ENCODE results near the gene ADGRF4.
A peak's percentile ranks its signal among the peaks of the same experiment; 100 is the strongest.

The ADGRF4 gene
- total RNA-seq: 0 to 1.9 (median 0.12) reads per million in 17 experiments

DNA sequence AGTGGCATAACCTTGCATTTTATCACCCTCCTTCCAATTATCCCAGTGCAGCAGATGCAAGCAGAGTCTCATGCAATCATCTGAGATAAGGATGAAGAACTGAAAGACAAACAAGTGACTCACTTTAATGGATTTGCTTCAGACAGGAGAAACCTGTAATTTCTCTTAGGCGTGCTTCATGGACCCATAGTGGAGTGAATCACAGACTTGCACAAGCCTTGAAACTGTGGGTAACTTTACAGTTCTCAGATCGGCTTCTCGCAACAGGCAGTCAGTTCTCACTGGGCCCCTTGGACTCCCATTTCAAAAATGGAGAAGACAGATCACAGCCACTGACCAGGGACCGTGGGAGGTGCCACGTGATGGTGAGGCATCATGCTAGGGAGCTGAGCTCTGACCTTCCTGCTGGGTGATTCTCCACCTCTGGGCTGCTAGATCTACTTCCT, at the start of gene ADGRF4:
Gene ADGRF4, plus strand, starts transcription at position 239 of the 446 bp plus-strand sequence. CDS start 8,666 bp downstream, outside the sequence.
- peak; percentile 61 to 78 (median 71) for DNase-seq

- no peak for DNase-seq
Measured at GRCh38 chr6:47650553-47651432, 47.6 kb upstream of the ADGRF4 start.

- DNase-seq: no peak
Measured at GRCh38 chr6:47651505-47651944, 46.9 kb upstream of the ADGRF4 start.

- no peak for DNase-seq
Measured at GRCh38 chr6:47653706-47654105, 44.7 kb upstream of the ADGRF4 start.

DNA sequence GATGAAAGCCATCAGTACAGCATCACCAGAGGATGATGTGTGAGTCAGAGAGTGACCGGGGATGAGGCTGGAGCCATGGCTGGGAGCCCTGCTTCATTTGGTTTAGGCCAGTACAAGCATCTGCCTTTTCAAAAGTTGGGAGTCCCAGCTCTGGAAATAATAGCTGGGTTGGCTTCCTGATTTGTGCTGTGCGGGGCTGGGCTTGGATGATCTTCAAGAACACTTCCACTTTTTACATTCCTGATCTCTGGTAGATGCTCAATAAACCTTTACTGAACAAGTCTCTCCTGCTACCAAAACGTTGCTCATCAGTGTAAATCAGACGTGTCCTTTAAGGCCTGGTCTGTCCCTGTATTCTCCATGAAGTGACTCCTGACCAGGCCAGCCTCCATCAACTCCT, 44.1 kb upstream of the ADGRF4 start:
- peak in 3 of 4 experiments; percentile 16 to 21 (median 20) for DNase-seq

GRCh38 chr6:47655719-47656595, 42.4 kb upstream of the ADGRF4 start:
- DNase-seq: peak in 2 of 4 experiments; percentile 10 to 33

- peak in 1 of 4 experiments; percentile 3 for DNase-seq
Measured at GRCh38 chr6:47661960-47662359, 36.4 kb upstream of the ADGRF4 start.

DNA sequence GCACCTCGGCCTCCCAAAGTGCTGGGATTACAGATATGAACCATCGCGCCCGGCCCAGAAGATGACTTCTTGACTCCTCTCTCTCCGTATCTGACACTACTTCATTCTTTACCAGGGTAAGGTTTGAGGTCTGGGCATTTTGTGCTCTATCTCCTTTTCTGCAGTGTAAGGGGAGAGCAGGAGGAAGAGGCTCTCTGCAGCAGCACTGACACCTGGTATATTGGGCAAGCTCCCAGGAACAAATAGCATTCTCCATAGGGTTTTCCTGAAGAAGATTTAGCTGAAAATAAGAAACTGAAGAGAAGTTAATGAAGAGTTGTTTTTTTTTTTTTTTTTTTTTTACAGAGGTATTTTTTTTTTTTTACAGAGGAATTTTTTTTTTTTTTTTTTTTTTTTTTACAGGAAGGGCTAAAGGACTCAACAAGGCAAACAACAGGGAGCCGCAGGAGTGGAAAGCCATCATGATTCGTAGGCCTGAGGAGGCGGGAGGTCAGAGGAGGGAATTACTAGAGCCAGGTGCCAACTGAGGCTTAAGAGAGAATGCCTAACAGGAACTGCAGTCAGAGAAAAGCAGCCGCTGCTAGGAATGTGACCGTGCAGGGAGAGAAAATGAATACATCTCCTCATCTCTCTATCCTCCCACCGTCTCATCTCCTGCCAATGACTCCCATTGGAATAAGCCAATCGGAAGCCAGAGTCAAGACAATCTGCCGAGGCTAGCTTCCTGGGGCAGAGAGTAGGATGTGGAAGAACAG, 34.7 kb upstream of the ADGRF4 start:
- DNase-seq: no peak

- no peak for DNase-seq
Measured at GRCh38 chr6:47665112-47665511, 33.3 kb upstream of the ADGRF4 start.

GRCh38 chr6:47669684-47670513, 28.5 kb upstream of the ADGRF4 start:
- DNase-seq: no peak

DNA sequence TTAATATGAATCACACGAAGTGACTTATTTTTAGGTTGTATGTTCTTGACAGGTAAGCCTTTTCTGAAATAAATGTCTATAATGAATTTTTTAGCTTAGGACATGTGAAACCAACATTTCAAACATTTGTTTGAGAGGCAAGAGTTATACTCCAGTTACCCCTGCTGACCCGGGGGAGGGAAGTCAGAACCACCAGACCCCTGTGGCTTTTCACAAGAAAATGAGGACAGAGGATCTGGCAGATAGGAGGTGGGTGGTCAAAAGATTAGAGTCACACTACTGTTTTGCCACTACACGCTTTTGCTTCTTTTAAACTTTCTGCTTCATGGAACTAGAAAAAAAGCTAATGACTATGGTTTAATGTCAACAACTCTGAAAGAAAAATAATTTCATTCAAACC, 27.5 kb upstream of the ADGRF4 start:
- DNase-seq: no peak

GRCh38 chr6:47671777-47672176, 26.6 kb upstream of the ADGRF4 start:
- no peak for DNase-seq

DNA sequence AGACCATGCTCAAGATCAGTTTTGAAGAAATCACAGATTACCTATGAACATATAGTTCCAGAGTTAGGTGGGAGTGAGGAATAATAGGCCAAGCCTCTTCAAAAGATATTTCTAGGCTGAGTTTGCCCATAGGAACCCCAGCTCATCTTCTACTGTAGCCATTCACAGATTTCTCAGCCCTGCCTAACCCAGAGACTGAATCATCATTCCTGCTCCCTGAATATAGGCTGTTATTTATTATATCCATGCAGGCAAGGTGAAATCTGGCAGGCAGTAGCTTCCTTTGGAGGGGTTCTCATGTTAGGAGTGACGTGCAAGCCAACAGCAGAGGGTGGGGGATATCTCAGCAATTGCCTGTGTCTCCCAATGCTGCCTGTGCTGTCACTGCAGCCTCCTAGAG, 25.6 kb upstream of the ADGRF4 start:
- DNase-seq: no peak

DNA sequence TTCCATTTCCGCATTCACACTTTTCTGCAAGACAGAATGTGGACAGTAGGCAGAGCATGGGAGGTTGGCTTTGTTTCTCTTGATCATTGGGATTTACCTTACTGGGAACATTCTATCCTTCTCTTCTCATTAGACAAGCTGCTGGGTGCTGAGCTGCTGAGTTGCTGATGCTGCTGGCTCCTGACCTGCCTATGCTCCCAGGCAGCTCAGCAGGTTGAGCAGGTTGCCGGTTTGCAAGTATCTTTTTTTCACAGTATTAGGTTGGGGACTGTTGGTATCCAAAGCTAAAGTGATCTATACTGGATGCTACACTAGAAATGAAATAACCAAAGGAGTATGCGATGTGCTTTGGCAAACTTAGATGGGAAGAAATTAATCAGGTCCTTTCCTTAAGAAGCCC, 23.7 kb upstream of the ADGRF4 start:
- DNase-seq: no peak

- no peak for DNase-seq
Measured at GRCh38 chr6:47677381-47678100, 20.8 kb upstream of the ADGRF4 start.

DNA sequence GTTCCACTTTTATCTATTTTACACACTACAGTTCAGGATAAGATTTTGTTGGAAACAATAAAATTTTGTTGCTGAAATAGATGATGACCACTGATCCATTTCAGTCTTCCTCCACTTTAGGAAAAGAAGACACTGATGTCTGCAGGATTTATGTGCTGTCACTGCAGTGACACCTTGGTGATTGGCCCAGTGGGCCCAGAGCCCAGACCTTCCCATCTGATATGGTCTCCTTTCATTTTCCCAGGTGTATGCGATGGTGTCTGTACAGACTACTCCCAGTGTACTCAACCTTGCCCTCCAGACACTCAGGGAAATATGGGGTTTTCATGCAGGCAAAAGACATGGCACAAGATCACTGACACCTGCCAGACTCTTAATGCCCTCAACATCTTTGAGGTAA, 19.6 kb upstream of the ADGRF4 start:
- DNase-seq: no peak

DNA sequence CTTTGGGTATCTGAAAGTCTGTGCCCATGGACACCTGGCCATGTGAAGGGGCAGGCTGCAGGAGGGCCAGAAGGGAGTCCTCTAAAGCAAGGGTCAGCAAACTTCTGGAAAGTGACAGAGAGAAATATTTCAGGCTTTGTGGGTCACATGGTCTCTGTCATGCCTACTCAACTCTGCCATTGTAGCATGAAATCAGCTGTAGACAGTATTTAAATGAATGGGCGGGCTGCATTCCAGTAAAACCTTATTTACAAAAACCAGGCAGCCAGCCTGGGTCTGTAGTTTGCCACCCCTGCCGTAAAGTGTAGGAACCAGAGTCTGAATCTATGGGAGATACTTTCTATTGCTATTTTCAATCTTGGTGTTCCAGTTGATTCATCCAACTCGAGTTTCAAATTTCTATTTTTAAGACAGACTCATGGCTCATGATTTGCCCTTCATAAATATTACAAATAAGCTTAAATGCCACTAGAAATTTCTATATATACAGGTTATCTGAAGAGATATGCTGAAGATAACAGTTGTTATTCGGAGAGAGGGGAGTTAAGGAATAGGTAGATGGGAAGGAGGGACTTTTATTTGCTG, 19.0 kb upstream of the ADGRF4 start:
- no peak for DNase-seq

- DNase-seq: no peak
Measured at GRCh38 chr6:47680051-47680450, 18.3 kb upstream of the ADGRF4 start.

- DNase-seq: no peak
Measured at GRCh38 chr6:47680724-47681123, 17.7 kb upstream of the ADGRF4 start.

DNA sequence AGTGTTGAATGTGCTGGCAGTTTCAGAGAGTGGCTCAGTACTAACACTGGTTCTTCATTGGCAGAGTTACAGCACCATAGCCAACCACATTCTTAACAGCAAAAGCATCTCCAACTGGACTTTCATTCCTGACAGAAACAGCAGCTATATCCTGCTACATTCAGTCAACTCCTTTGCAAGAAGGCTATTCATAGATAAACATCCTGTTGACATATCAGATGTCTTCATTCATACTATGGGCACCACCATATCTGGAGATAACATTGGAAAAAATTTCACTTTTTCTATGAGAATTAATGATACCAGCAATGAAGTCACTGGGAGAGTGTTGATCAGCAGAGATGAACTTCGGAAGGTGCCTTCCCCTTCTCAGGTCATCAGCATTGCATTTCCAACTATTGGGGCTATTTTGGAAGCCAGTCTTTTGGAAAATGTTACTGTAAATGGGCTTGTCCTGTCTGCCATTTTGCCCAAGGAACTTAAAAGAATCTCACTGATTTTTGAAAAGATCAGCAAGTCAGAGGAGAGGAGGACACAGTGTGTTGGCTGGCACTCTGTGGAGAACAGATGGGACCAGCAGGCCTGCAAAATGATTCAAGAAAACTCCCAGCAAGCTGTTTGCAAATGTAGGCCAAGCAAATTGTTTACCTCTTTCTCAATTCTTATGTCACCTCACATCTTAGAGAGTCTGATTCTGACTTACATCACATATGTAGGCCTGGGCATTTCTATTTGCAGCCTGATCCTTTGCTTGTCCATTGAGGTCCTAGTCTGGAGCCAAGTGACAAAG, 17.0 kb upstream of the ADGRF4 start:
- DNase-seq: no peak

Measured in suppressor macrophage (primary cell).